HG03378 (cell line): ENCODE results near the gene NUDT13.

Experiments
- ATAC-seq: cut with Tn5 transposase; IDR thresholded peaks from one replicate; pipeline ENCODE4 v1.9.1; 2021; ENCODE audit warnings: mild to moderate bottlenecking, moderate library complexity; ENCODE audit not compliant: unreplicated experiment

Gene NUDT13

GRCh38 chr10:73110345-73110849, at the start of gene NUDT13:
TSS of gene NUDT13 (plus strand) at chr10:73110455. CDS start at chr10:73114366, 3,911 bp downstream.
- ATAC-seq = peak; percentile 59

GRCh38 chr10:73060738-73061635, 49.3 kb upstream of the NUDT13 start:
- ATAC-seq = no peak

- no peak for ATAC-seq
Observed at GRCh38 chr10:73061743-73062142, 48.5 kb upstream of the NUDT13 start.

GRCh38 chr10:73065441-73065840, 44.8 kb upstream of the NUDT13 start:
- ATAC-seq = no peak

GRCh38 chr10:73073627-73074026, 36.6 kb upstream of the NUDT13 start:
- ATAC-seq = no peak

GRCh38 chr10:73075829-73076228, 34.4 kb upstream of the NUDT13 start:
- no peak for ATAC-seq

- ATAC-seq = no peak
Observed at GRCh38 chr10:73076360-73077183, 33.7 kb upstream of the NUDT13 start.

- peak; percentile 67 for ATAC-seq
Observed at GRCh38 chr10:73079779-73080541, 30.3 kb upstream of the NUDT13 start.

GRCh38 chr10:73083221-73083620, 27.0 kb upstream of the NUDT13 start:
- ATAC-seq = no peak

GRCh38 chr10:73084209-73084608, 26.0 kb upstream of the NUDT13 start:
- ATAC-seq = no peak

GRCh38 chr10:73086816-73087215, 23.4 kb upstream of the NUDT13 start:
- no peak for ATAC-seq

GRCh38 chr10:73088304-73088703, 22.0 kb upstream of the NUDT13 start:
- no peak for ATAC-seq

- ATAC-seq = no peak
Observed at GRCh38 chr10:73092830-73093229, 17.4 kb upstream of the NUDT13 start.

- ATAC-seq = no peak
Observed at GRCh38 chr10:73093922-73094850, 16.1 kb upstream of the NUDT13 start.

GRCh38 chr10:73094986-73095480, 15.2 kb upstream of the NUDT13 start:
- ATAC-seq = no peak

- ATAC-seq = no peak
Observed at GRCh38 chr10:73095481-73096021, 14.7 kb upstream of the NUDT13 start.

- peak; percentile 21 for ATAC-seq
Observed at GRCh38 chr10:73096041-73096448, 14.2 kb upstream of the NUDT13 start.

- peak; percentile 71 for ATAC-seq
Observed at GRCh38 chr10:73096449-73097304, 13.6 kb upstream of the NUDT13 start, which contains the start of gene P4HA1. TSS of gene P4HA1 (minus strand) at chr10:73096866. CDS start at chr10:73074883, 21,983 bp downstream.
